Natural killer cell (primary cell): ENCODE results near the gene KLF3. TPM values are rescaled to one million over a fixed set of nuclear protein-coding genes. Genes with fewer than 3 reads are reported as not detected.

ENCODE experiments used
- ATAC-seq, 3 donors: fragments of 150-1000 bp in 2 of 3; fragments of 200-7000 bp in 1 of 3; cut with Tn5 transposase; 1 replicate in 1 of 3; 2 replicates in 2 of 3; pipeline ENCODE4 v1.10.0; 2021; ENCODE audit warnings: mild to moderate bottlenecking in 2 of 3, moderate library complexity in 2 of 3
- DNase-seq, 2 donors: peaks; one replicate each; pipeline versions ENCODE4 v3.0.0 to v3.0.0-alpha.2; 2013 to 2021; ENCODE audit warnings: mixed read lengths in 1 of 2
- H3K27ac ChIP-seq: one replicate; pipeline ENCODE4 v1.5.1; 2013; ENCODE audit warnings: mild to moderate bottlenecking, low read length
- H3K27me3 ChIP-seq: one replicate; pipeline ENCODE4 v1.6.1; 2013; ENCODE audit warnings: low read length; ENCODE audit not compliant: control insufficient read depth, insufficient read depth
- H3K36me3 ChIP-seq: one replicate; pipeline ENCODE4 v1.6.1; 2013; ENCODE audit warnings: low read length; ENCODE audit not compliant: control insufficient read depth, insufficient read depth
- H3K4me1 ChIP-seq: one replicate; pipeline ENCODE4 v1.6.1; 2013; ENCODE audit warnings: low read length; ENCODE audit not compliant: control insufficient read depth, insufficient read depth
- H3K4me3 ChIP-seq: one replicate; pipeline ENCODE4 v1.5.1; 2013; ENCODE audit warnings: low read length
- H3K9me3 ChIP-seq: one replicate; pipeline ENCODE4 v1.6.1; 2013; ENCODE audit warnings: low read length; ENCODE audit not compliant: control insufficient read depth, insufficient read depth
- H3K27ac Mint-ChIP-seq, 2 donors: one replicate each; pipeline ENCODE4 v1.8.0; 2022; ENCODE audit warnings: mild to moderate bottlenecking in 2 of 2, mixed read lengths in 2 of 2, moderate library complexity in 1 of 2
- H3K27me3 Mint-ChIP-seq, 2 donors: one replicate each; pipeline ENCODE4 v1.8.0; 2022; ENCODE audit warnings: low read depth in 2 of 2, mixed read lengths in 2 of 2
- H3K36me3 Mint-ChIP-seq: one replicate; pipeline ENCODE4 v1.8.0; 2022; ENCODE audit warnings: mixed read lengths
- H3K4me1 Mint-ChIP-seq, 2 donors: one replicate each; pipeline ENCODE4 v1.8.0; 2022; ENCODE audit warnings: mixed read lengths in 2 of 2
- H3K4me3 Mint-ChIP-seq: one replicate; pipeline ENCODE4 v1.8.0; 2022; ENCODE audit warnings: mild to moderate bottlenecking, moderate library complexity, mixed read lengths
- H3K9me3 Mint-ChIP-seq, 2 donors: one replicate each; pipeline ENCODE4 v1.8.0; 2022; ENCODE audit warnings: mixed read lengths in 2 of 2
- WGBS: methylation state at CpG from one replicate; pipeline ENCODE4 v1.1.7; 2013; ENCODE audit warnings: missing lambda C conversion rate; ENCODE audit not compliant: insufficient coverage; 5-methylcytosine and 5-hydroxymethylcytosine counted together
- intact Hi-C: fragments of 100-400 bp; cut with micrococcal nuclease; formaldehyde crosslinking; loops from one replicate; pipeline ENCODE4 v1.14.2; 2022
- total RNA-seq, 4 donors: library from RNA; stranded (reverse); fragments of 120-200 nt in 1 of 4; gene quantifications; one replicate each; pipeline versions ENCODE4 v1.2.3 to v1.2.4, GENCODE V29; 2013 to 2022
- TF ChIP-seq, protein P1 (sequence below): fragments of 200-600 bp; IDR thresholded peaks from one replicate; pipeline ENCODE4 v1.8.0; 2022; ENCODE audit warnings: antibody characterized with exemption

Gene KLF3
- total RNA-seq, 3 donors from 2014 or later (not counting 1 experiment from before 2014, with no cell fraction given): 109 to 114 (median 112) TPM

DNA sequence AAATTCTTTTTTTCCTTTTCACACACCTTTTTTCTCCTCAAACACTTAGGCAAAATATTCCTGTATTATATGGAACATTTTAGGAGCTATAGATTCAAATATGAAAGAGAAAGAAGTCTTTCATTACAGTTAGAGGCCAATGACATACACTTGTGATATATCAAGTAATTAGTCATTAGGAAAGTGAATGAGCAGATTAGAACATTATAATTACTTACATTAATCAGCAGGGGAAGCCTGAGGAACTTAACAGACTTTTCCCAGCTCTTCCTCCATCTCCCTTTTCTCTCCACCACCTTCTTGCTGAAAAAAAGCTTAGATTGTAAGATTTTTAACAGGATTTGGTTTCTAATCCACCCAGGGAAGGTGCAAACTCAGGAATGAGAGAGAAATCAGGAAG lies 29.6 kb downstream of the KLF3 start:
- intact Hi-C loops: no loop called here
- H3K4me1 Mint-ChIP-seq: peaks cover 33 to 42% of the 10 kb centered on the region in 2 donors
- no peak for ATAC-seq

DNA sequence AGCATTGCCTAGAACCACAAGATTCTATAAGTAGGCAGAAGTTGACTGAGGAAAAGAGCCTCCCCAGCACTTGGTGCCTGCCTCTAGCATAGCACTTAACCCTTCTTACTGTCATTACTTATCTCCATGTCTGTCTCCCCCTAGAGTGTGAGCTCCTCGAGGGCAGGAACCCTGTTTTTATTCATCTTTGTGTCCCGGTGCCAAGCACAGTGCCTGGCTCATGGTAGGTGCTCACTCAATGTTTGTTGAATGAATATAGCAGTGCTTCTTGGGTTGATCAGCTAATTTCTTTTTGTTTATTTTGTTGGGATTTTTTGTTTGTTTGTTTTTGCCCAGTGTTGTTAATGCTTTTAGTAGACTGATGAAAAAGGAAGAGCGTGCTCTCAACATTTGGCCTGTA lies 30.3 kb downstream of the KLF3 start:
- 99% methylated on average over 3 of the region's 3 CpGs for WGBS
- Histone ChIP-seq H3K9me3 (no peaks in the 10 kb centered on the region), H3K27me3 (no peaks in the 10 kb centered on the region), H3K4me1 (no peaks in the 10 kb centered on the region), H3K36me3 (peaks cover 92% of the 10 kb centered on the region), H3K4me3 (no peak overlapping the region), H3K27ac (no peak overlapping the region)
- DNase-seq (no peak), ATAC-seq (no peak)
- no peaks in the 10 kb centered on the region for H3K9me3 Mint-ChIP-seq
- H3K4me3 Mint-ChIP-seq: no peak overlapping the region
- peak overlapping the region; percentile 45 to 61 for H3K27ac Mint-ChIP-seq
- peaks cover 61% of the 10 kb centered on the region for H3K36me3 Mint-ChIP-seq
- no peaks in the 10 kb centered on the region for H3K27me3 Mint-ChIP-seq
- peaks cover 27 to 34% of the 10 kb centered on the region in 2 donors for H3K4me1 Mint-ChIP-seq
- TF ChIP-seq, protein P1, sequence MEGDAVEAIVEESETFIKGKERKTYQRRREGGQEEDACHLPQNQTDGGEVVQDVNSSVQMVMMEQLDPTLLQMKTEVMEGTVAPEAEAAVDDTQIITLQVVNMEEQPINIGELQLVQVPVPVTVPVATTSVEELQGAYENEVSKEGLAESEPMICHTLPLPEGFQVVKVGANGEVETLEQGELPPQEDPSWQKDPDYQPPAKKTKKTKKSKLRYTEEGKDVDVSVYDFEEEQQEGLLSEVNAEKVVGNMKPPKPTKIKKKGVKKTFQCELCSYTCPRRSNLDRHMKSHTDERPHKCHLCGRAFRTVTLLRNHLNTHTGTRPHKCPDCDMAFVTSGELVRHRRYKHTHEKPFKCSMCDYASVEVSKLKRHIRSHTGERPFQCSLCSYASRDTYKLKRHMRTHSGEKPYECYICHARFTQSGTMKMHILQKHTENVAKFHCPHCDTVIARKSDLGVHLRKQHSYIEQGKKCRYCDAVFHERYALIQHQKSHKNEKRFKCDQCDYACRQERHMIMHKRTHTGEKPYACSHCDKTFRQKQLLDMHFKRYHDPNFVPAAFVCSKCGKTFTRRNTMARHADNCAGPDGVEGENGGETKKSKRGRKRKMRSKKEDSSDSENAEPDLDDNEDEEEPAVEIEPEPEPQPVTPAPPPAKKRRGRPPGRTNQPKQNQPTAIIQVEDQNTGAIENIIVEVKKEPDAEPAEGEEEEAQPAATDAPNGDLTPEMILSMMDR: no peak
- intact Hi-C loops: no loop called here

More for the DNA sequence above, 29.6 kb downstream of the KLF3 start:
- Mint-ChIP-seq H3K4me3 (no peak overlapping the region), H3K27me3 (no peaks in the 10 kb centered on the region), H3K27ac (peak overlapping the region; percentile 45 to 61), H3K9me3 (no peaks in the 10 kb centered on the region), H3K36me3 (peaks cover 61% of the 10 kb centered on the region)
- DNase-seq: no peak
- Histone ChIP-seq H3K27ac (no peak overlapping the region), H3K36me3 (peaks cover 93% of the 10 kb centered on the region), H3K9me3 (no peaks in the 10 kb centered on the region), H3K27me3 (no peaks in the 10 kb centered on the region), H3K4me3 (no peak overlapping the region), H3K4me1 (peaks cover 4% of the 10 kb centered on the region)
- TF ChIP-seq, protein P1: no peak

DNA sequence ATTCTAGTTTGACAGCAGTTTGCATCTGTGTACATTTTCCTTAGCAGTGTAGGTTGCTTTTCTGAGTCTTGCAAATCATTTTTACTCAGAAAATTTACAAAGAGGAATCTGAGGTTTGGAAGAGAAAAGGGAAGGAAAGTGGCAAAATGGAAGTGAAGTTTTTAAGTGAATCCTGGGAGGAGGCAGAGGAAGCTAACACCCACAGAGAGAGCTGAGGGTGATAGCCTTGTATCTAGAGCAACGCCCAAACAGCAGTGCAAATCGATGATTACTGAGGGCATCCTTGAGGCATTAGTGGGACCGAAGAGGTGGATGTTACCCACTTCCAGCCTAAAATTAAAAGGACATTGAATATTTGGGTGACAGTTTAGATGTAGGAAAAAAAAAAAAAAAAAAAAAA lies 31.8 kb downstream of the KLF3 start:
- H3K4me1 ChIP-seq: no peaks in the 10 kb centered on the region
- H3K4me3 Mint-ChIP-seq: no peak overlapping the region

DNA sequence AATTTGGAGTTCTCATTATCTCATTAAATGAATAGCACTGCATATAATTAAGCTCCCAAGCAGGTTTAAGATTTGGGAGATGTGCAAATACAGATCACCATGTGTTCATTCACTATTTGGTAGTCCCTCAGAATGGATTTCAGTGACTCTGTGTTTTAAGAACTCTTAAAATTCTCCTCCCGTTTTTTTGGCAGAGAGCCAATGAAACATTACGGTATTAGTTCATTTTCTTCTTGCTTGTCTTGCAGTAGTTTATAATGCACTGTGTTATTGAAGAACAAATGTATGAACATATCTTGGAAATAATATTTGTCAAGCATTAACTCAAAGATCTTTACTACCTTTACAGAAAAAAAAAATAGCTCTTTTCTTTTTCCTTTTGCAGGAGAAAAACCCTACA lies 32.7 kb downstream of the KLF3 start:
- Histone ChIP-seq H3K27ac (no peak overlapping the region), H3K4me1 (no peaks in the 10 kb centered on the region), H3K4me3 (no peak overlapping the region), H3K27me3 (no peaks in the 10 kb centered on the region), H3K36me3 (peaks cover 71% of the 10 kb centered on the region), H3K9me3 (no peaks in the 10 kb centered on the region)
- peaks cover 48% of the 10 kb centered on the region for H3K36me3 Mint-ChIP-seq
- no peaks in the 10 kb centered on the region for H3K9me3 Mint-ChIP-seq
- peaks cover 24 to 27% of the 10 kb centered on the region in 2 donors for H3K4me1 Mint-ChIP-seq
- DNase-seq (no peak), ATAC-seq (no peak)
- no peak overlapping the region for H3K4me3 Mint-ChIP-seq
- TF ChIP-seq, protein P1: no peak
- peak overlapping the region; percentile 45 to 70 for H3K27ac Mint-ChIP-seq
- intact Hi-C loops: no loop called here
- H3K27me3 Mint-ChIP-seq: no peaks in the 10 kb centered on the region
- WGBS: 82% methylated on average over 1 of the region's 2 CpGs

More for the DNA sequence above, 31.8 kb downstream of the KLF3 start:
- Histone ChIP-seq H3K36me3 (peaks cover 80% of the 10 kb centered on the region), H3K9me3 (no peaks in the 10 kb centered on the region), H3K27ac (no peak overlapping the region), H3K27me3 (no peaks in the 10 kb centered on the region), H3K4me3 (no peak overlapping the region)
- H3K36me3 Mint-ChIP-seq: peaks cover 53% of the 10 kb centered on the region
- H3K4me1 Mint-ChIP-seq: peaks cover 24 to 27% of the 10 kb centered on the region in 2 donors
- peak overlapping the region; percentile 18 to 45 for H3K27ac Mint-ChIP-seq
- H3K9me3 Mint-ChIP-seq: no peaks in the 10 kb centered on the region
- DNase-seq (no peak), ATAC-seq (no peak)
- H3K27me3 Mint-ChIP-seq: no peaks in the 10 kb centered on the region
- WGBS: 74% methylated on average over 3 of the region's 3 CpGs
- TF ChIP-seq, protein P1: no peak
- intact Hi-C loops: no loop called here
